ENCODE results near the gene TNXB.

The TNXB gene

GRCh38 chr6:32097364-32097763 is 11.8 kb downstream of the TNXB start:
- DNase-seq (ENCODE audit: low read depth): no peak
- no peak for TF ChIP-seq CTCF (IDR thresholded peaks at IDR 0.05; ENCODE audit: low read depth, low read length, missing control alignments)
- no peak overlapping the region for H3K4me3 ChIP-seq (ENCODE audit: low read depth, low read length)

- TF ChIP-seq CTCF (IDR thresholded peaks at IDR 0.05; ENCODE audit: low read depth, low read length, missing control alignments): no peak
- H3K4me3 ChIP-seq (ENCODE audit: low read depth, low read length): no peak overlapping the region
- DNase-seq (ENCODE audit: low read depth): no peak
Observed at GRCh38 chr6:32096394-32097258, 12.5 kb downstream of the TNXB start.

- no peak for DNase-seq (ENCODE audit: low read depth)
- no peak overlapping the region for H3K4me3 ChIP-seq (ENCODE audit: low read depth, low read length)
- TF ChIP-seq CTCF (IDR thresholded peaks at IDR 0.05; ENCODE audit: low read depth, low read length, missing control alignments): no peak
Observed at GRCh38 chr6:32096087-32096393, 13.1 kb downstream of the TNXB start.

- no peak for TF ChIP-seq CTCF (IDR thresholded peaks at IDR 0.05; ENCODE audit: low read depth, low read length, missing control alignments)
- H3K4me3 ChIP-seq (ENCODE audit: low read depth, low read length): no peak overlapping the region
- DNase-seq (ENCODE audit: low read depth): no peak
Observed at GRCh38 chr6:32095338-32096086, 13.6 kb downstream of the TNXB start.

GRCh38 chr6:32092760-32093497 is 16.2 kb downstream of the TNXB start:
- TF ChIP-seq CTCF (IDR thresholded peaks at IDR 0.05; ENCODE audit: low read depth, low read length, missing control alignments): no peak
- no peak for DNase-seq (ENCODE audit: low read depth)
- no peak overlapping the region for H3K4me3 ChIP-seq (ENCODE audit: low read depth, low read length)

- no peak overlapping the region for H3K4me3 ChIP-seq (ENCODE audit: low read depth, low read length)
- no peak for DNase-seq (ENCODE audit: low read depth)
- no peak for TF ChIP-seq CTCF (IDR thresholded peaks at IDR 0.05; ENCODE audit: low read depth, low read length, missing control alignments)
Observed at GRCh38 chr6:32089082-32089828, 19.9 kb downstream of the TNXB start.

All from GM12864 (cell line).